Loucy (cell line): ENCODE results near the gene ERP27.

Experiments
- H2AFZ ChIP-seq: fragments of 200-600 bp; sonication (generic); 2 replicates; pipeline ENCODE4 v1.6.0; 2016; ENCODE audit warnings: antibody characterized with exemption, mild to moderate bottlenecking, low read length, moderate library complexity
- H3F3A ChIP-seq: fragments of 200-600 bp; 2 replicates; pipeline ENCODE4 v1.6.0; 2016; ENCODE audit warnings: antibody characterized with exemption, low read depth, mild to moderate bottlenecking
- H3K27me3 ChIP-seq: fragments of 200-600 bp; sonication (generic); 2 replicates; pipeline ENCODE4 v1.6.1; 2014; ENCODE audit warnings: low read length, mild to moderate bottlenecking; ENCODE audit not compliant: insufficient read depth, poor library complexity, severe bottlenecking
- H3K36me3 ChIP-seq: fragments of 200-600 bp; sonication (generic); 2 replicates; pipeline ENCODE4 v1.6.1; 2016; ENCODE audit warnings: low read length; ENCODE audit not compliant: insufficient read depth
- H3K4me1 ChIP-seq: fragments of 200-600 bp; sonication (generic); 2 replicates; pipeline ENCODE4 v1.5.1; 2014; ENCODE audit warnings: low read length, mild to moderate bottlenecking; ENCODE audit not compliant: insufficient read depth, poor library complexity, severe bottlenecking
- H3K4me2 ChIP-seq: fragments of 200-600 bp; sonication (generic); 2 replicates; pipeline ENCODE4 v1.6.0; 2014; ENCODE audit warnings: antibody characterized with exemption, low read length, low read depth, mild to moderate bottlenecking; ENCODE audit not compliant: poor library complexity, severe bottlenecking
- H3K4me3 ChIP-seq: fragments of 200-600 bp; sonication (generic); 2 replicates; pipeline ENCODE4 v1.5.1; 2014; ENCODE audit warnings: low read length, mild to moderate bottlenecking, mixed read lengths; ENCODE audit not compliant: poor library complexity, severe bottlenecking
- H3K79me2 ChIP-seq: fragments of 200-600 bp; sonication (generic); 2 replicates; pipeline ENCODE4 v1.6.1; 2014; ENCODE audit warnings: low read length; ENCODE audit not compliant: insufficient read depth
- H3K9ac ChIP-seq: fragments of 200-600 bp; sonication (generic); 2 replicates; pipeline ENCODE4 v1.6.0; 2014; ENCODE audit warnings: mild to moderate bottlenecking, low read depth, low read length, moderate library complexity; ENCODE audit not compliant: poor library complexity, severe bottlenecking
- H3K9me2 ChIP-seq: fragments of 200-600 bp; sonication (generic); replicated peaks from 2 replicates; pipeline ENCODE4 v1.6.1; 2016; ENCODE audit warnings: low read depth, low read length, mixed read lengths
- H3K9me3 ChIP-seq: fragments of 200-600 bp; sonication (generic); 2 replicates; pipeline ENCODE4 v1.6.1; 2014; ENCODE audit warnings: mild to moderate bottlenecking, antibody characterized with exemption, low read length, low read depth; ENCODE audit not compliant: insufficient read depth
- H4K20me1 ChIP-seq: fragments of 200-600 bp; sonication (generic); 2 replicates; pipeline ENCODE4 v1.6.0; 2014; ENCODE audit warnings: antibody characterized with exemption, low read length, mild to moderate bottlenecking; ENCODE audit not compliant: insufficient read depth, poor library complexity, severe bottlenecking
- EZH2phosphoT487 ChIP-seq: fragments of 200-600 bp; IDR thresholded peaks from 2 replicates; pipeline ENCODE4 v1.6.1; 2018; ENCODE audit warnings: antibody characterized with exemption, mild to moderate bottlenecking, moderate library complexity, borderline replicate concordance
- TF ChIP-seq, protein P1 (sequence below): fragments of 200-600 bp; sonication (generic); conservative IDR thresholded peaks from 2 replicates; pipeline ENCODE4 v1.5.1; 2014; ENCODE audit warnings: mild to moderate bottlenecking, antibody characterized with exemption, low read length

The ERP27 gene

DNA sequence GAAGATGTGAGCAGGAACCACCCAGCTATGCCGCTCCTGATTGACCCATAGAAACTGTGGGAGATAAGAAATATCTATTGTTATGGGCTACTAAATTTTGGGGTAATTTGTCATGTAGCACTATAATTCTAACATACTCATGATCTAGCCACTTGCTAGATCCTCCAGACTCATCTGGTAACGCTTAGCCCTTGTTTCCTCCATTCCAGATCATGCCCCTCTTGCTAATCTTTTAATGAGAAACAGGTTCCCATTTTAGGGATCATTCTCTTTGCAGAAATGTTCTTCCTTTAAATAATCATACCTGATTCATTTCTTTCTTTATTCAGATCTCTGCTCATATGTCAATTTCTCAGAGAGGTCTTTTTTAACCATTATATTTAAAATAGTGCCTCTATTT lies 26.9 kb upstream of the ERP27 start:
- H4K20me1 ChIP-seq = peaks cover 6% of the 10 kb centered on the region
- no peaks in the 10 kb centered on the region for H3K9me3 ChIP-seq
- no peak overlapping the region for H3K9ac ChIP-seq
- H3K4me3 ChIP-seq = no peak overlapping the region
- H2AFZ ChIP-seq = no peak overlapping the region
- H3F3A ChIP-seq = peaks cover 19% of the 10 kb centered on the region; the same call in 1 of the 2 replicates
- no peak overlapping the region for H3K4me2 ChIP-seq
- H3K36me3 ChIP-seq = no peaks in the 10 kb centered on the region
- H3K4me1 ChIP-seq = peaks cover 47% of the 10 kb centered on the region
- no peaks in the 10 kb centered on the region for H3K27me3 ChIP-seq
- TF ChIP-seq, protein P1, sequence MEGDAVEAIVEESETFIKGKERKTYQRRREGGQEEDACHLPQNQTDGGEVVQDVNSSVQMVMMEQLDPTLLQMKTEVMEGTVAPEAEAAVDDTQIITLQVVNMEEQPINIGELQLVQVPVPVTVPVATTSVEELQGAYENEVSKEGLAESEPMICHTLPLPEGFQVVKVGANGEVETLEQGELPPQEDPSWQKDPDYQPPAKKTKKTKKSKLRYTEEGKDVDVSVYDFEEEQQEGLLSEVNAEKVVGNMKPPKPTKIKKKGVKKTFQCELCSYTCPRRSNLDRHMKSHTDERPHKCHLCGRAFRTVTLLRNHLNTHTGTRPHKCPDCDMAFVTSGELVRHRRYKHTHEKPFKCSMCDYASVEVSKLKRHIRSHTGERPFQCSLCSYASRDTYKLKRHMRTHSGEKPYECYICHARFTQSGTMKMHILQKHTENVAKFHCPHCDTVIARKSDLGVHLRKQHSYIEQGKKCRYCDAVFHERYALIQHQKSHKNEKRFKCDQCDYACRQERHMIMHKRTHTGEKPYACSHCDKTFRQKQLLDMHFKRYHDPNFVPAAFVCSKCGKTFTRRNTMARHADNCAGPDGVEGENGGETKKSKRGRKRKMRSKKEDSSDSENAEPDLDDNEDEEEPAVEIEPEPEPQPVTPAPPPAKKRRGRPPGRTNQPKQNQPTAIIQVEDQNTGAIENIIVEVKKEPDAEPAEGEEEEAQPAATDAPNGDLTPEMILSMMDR = no peak
- no peak for TF ChIP-seq EZH2phosphoT487
- H3K79me2 ChIP-seq = peaks cover 35% of the 10 kb centered on the region
- no peaks in the 10 kb centered on the region for H3K9me2 ChIP-seq

- H3K4me3 ChIP-seq = no peak overlapping the region
- no peaks in the 10 kb centered on the region for H3K9me2 ChIP-seq
- H2AFZ ChIP-seq = peak overlapping the region; percentile 8; the same call in 1 of the 2 replicates
- H3K36me3 ChIP-seq = peaks cover 3% of the 10 kb centered on the region; the same call in 1 of the 2 replicates
- H3K79me2 ChIP-seq = peaks cover 43% of the 10 kb centered on the region
- peaks cover 50% of the 10 kb centered on the region for H3K4me1 ChIP-seq
- no peaks in the 10 kb centered on the region for H3K9me3 ChIP-seq
- TF ChIP-seq, protein P1 = no peak
- no peak for TF ChIP-seq EZH2phosphoT487
- peak overlapping the region; percentile 99 for H3K9ac ChIP-seq
- peaks cover 8% of the 10 kb centered on the region for H3K27me3 ChIP-seq
- H4K20me1 ChIP-seq = peaks cover 14% of the 10 kb centered on the region
- H3K4me2 ChIP-seq = no peak overlapping the region
- peaks cover 19% of the 10 kb centered on the region; the same call in 1 of the 2 replicates for H3F3A ChIP-seq
Observed at GRCh38 chr12:14964406-14964805, 26.1 kb upstream of the ERP27 start.

DNA sequence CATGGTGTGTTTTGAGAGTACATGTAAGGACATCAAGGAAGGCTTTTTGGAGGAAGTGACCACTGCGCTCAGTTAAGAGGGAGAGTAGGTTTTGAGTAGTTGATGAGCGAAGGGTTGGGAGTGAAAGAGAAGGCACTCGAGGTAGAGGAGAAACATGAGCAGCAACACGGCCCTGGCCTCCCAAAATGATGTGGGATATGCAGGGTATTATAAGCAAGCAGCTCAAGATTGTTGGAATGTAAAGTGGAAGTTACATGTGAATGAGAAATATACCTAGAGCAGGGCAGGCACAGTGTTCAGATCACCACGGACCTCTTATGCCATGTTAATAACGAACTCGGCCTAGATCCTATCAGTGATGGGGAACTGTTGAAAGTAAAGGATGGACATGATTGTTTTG lies 25.2 kb upstream of the ERP27 start:
- peak overlapping the region; percentile 99 for H3K9ac ChIP-seq
- peaks cover 56% of the 10 kb centered on the region for H3K4me1 ChIP-seq
- peaks cover 23% of the 10 kb centered on the region for H4K20me1 ChIP-seq
- H3K9me2 ChIP-seq = no peaks in the 10 kb centered on the region
- H3K79me2 ChIP-seq = peaks cover 52% of the 10 kb centered on the region
- TF ChIP-seq, protein P1 = no peak
- no peak for TF ChIP-seq EZH2phosphoT487
- H2AFZ ChIP-seq = peak overlapping the region; percentile 52; the same call in 1 of the 2 replicates
- H3K9me3 ChIP-seq = no peaks in the 10 kb centered on the region
- peak overlapping the region; percentile 93 for H3K4me2 ChIP-seq
- H3K36me3 ChIP-seq = peaks cover 8% of the 10 kb centered on the region; the same call in 1 of the 2 replicates
- no peak overlapping the region for H3K4me3 ChIP-seq
- peaks cover 19% of the 10 kb centered on the region; the same call in 1 of the 2 replicates for H3F3A ChIP-seq
- H3K27me3 ChIP-seq = peaks cover 9% of the 10 kb centered on the region
